ENCODE measurements around the gene MAGI1. TPM values are rescaled to one million over a fixed set of nuclear protein-coding genes. Genes with fewer than 3 reads are reported as not detected.

MAGI1 gene
- total and polyA plus RNA-seq, 2 donors (not counting 1 experiment from before 2014, with no cell fraction given) = 0.10 to 0.22 TPM

DNA sequence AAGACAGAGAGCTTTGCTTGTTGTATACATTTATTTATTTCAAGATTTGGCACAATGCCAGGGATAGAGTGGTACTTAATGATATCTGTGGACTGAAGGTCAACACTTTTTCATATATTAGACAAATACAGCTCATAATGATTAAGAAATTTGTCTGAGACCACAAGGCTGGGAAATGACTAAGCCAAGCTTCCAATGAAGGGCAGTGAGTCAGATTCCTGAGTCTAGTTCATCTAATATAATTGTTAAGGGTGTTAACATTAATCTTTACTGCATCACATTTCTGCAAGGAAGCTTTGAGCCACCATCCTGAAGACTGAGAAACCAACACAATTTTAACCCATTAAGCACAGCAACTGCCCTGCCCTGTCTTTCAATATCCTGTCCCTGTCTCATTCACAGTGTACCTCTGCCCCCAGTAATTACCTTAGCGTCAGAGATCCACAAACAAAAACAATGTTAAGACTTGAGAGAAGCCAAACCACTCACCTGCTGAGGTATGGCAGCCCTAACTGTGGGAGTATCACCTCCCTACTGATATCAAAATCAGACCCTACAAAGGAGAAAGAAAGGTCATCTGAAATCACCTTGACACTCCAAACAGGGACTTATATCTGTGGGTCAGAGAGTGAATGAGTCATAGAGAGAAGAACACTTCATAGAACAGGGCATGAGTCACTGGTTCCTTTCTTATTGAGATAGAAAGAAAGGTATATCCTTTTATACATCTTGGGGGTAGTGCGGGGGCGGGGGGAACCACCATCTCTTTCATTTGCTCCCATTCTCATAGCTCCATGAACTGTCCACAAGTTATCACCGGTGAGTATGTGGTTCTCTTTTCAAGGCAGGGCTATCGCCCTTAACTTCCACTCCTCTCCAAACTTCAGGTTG lies 74.7 kb downstream of the MAGI1 start:
- Mint-ChIP-seq H3K27ac (no peak overlapping the region), H3K4me3 (no peak overlapping the region), H3K27me3 (no peaks in the 10 kb centered on the region), H3K4me1 (no peaks in the 10 kb centered on the region), H3K9me3 (ENCODE audit: insufficient read depth) (peaks cover 1% of the 10 kb centered on the region)
- ATAC-seq (ENCODE audit: low read depth) = no peak
- no peaks in the 10 kb centered on the region for H3K79me2 ChIP-seq (ENCODE audit: control insufficient read depth, insufficient read depth, low read length)
- POLR2A ChIA-PET = no interaction called here
- no peak overlapping the region for H3K9ac ChIP-seq (ENCODE audit: low read length)
- no peaks in the 10 kb centered on the region for H3K27me3 ChIP-seq (replicated peaks in 1 of 4; ENCODE audit: control extremely low read depth in 1 of 4, control insufficient read depth in 3 of 4, insufficient read depth in 4 of 4, low read length in 3 of 4)
- H2AFZ ChIP-seq (ENCODE audit: insufficient read depth, low read depth, low read length, poor library complexity, severe bottlenecking) = no peak overlapping the region
- intact Hi-C loops (cut with micrococcal nuclease) = no loop called here
- no peaks in the 10 kb centered on the region for H3K36me3 ChIP-seq (replicated peaks in 1 of 2; ENCODE audit: control extremely low read depth in 1 of 2, control insufficient read depth in 1 of 2, extremely low read depth in 1 of 2, insufficient read depth in 2 of 2, low read length in 1 of 2)
- DNase-seq = no peak
- no peaks in the 10 kb centered on the region for H4K20me1 ChIP-seq (ENCODE audit: control insufficient read depth, insufficient read depth, low read length, poor library complexity, severe bottlenecking)
- H3K9me3 ChIP-seq (ENCODE audit: control extremely low read depth in 1 of 3, control insufficient read depth in 2 of 3, insufficient read depth in 1 of 3, low read length in 2 of 3) = no peaks in the 10 kb centered on the region
- no peak overlapping the region for H3K4me3 ChIP-seq (ENCODE audit: control extremely low read depth in 1 of 5, extremely low read depth in 1 of 5, insufficient read depth in 1 of 5, low read depth in 2 of 5, low read length in 4 of 5)
- CTCF ChIA-PET = no interaction called here
- TF ChIP-seq, protein P1, sequence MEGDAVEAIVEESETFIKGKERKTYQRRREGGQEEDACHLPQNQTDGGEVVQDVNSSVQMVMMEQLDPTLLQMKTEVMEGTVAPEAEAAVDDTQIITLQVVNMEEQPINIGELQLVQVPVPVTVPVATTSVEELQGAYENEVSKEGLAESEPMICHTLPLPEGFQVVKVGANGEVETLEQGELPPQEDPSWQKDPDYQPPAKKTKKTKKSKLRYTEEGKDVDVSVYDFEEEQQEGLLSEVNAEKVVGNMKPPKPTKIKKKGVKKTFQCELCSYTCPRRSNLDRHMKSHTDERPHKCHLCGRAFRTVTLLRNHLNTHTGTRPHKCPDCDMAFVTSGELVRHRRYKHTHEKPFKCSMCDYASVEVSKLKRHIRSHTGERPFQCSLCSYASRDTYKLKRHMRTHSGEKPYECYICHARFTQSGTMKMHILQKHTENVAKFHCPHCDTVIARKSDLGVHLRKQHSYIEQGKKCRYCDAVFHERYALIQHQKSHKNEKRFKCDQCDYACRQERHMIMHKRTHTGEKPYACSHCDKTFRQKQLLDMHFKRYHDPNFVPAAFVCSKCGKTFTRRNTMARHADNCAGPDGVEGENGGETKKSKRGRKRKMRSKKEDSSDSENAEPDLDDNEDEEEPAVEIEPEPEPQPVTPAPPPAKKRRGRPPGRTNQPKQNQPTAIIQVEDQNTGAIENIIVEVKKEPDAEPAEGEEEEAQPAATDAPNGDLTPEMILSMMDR (IDR thresholded peaks at IDR 0.05) = no peak
- TF ChIP-seq EZH2 (IDR thresholded peaks at IDR 0.05; ENCODE audit: borderline replicate concordance, insufficient read depth, low read depth, low read length, poor library complexity, severe bottlenecking) = no peak
- 84% methylated on average over 3 of the region's 5 CpGs for WGBS (ENCODE audit: insufficient coverage)
- no peak overlapping the region for H3K27ac ChIP-seq (ENCODE audit: low read length in 2 of 2)
- no peak overlapping the region for H3K4me2 ChIP-seq (replicated peaks; ENCODE audit: low read depth, low read length, poor library complexity, severe bottlenecking)
- H3K4me1 ChIP-seq (ENCODE audit: control insufficient read depth in 2 of 2, insufficient read depth in 2 of 2, low read length in 2 of 2) = no peaks in the 10 kb centered on the region

DNA sequence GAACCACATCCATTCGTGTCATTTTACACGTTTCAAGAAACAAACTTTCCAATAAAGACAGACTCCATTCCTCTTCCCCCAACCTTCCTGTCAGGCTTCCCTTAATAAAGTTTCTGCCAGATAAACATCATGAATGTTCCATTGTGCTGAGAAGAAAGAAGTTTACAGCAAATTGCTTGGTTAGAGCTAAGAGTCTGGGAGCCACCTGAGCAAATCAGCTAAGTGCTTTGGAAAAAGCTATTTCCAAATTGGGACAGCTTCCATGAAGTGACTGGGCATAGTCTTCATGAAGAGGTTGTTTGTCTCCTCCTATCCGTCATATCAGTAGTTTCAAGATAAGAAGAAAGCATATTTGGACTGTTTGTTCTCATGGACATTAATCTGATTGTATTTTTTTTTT lies 77.0 kb downstream of the MAGI1 start:
- H3K27ac ChIP-seq (ENCODE audit: low read length in 2 of 2) = no peak overlapping the region
- TF ChIP-seq EZH2 (IDR thresholded peaks at IDR 0.05; ENCODE audit: borderline replicate concordance, insufficient read depth, low read depth, low read length, poor library complexity, severe bottlenecking) = no peak
- TF ChIP-seq, protein P1 (IDR thresholded peaks at IDR 0.05) = no peak
- ATAC-seq (ENCODE audit: low read depth) (no peak), DNase-seq (no peak)
- Mint-ChIP-seq H3K4me3 (no peak overlapping the region), H3K4me1 (no peaks in the 10 kb centered on the region), H3K27me3 (no peaks in the 10 kb centered on the region), H3K27ac (no peak overlapping the region), H3K9me3 (ENCODE audit: insufficient read depth) (peaks cover 2% of the 10 kb centered on the region)
- H3K9ac ChIP-seq (ENCODE audit: low read length) = no peak overlapping the region
- no peaks in the 10 kb centered on the region for H3K27me3 ChIP-seq (replicated peaks in 1 of 4; ENCODE audit: control extremely low read depth in 1 of 4, control insufficient read depth in 3 of 4, insufficient read depth in 4 of 4, low read length in 3 of 4)
- H3K79me2 ChIP-seq (ENCODE audit: control insufficient read depth, insufficient read depth, low read length) = no peaks in the 10 kb centered on the region
- no peak overlapping the region for H3K4me2 ChIP-seq (replicated peaks; ENCODE audit: low read depth, low read length, poor library complexity, severe bottlenecking)
- H3K36me3 ChIP-seq (replicated peaks in 1 of 2; ENCODE audit: control extremely low read depth in 1 of 2, control insufficient read depth in 1 of 2, extremely low read depth in 1 of 2, insufficient read depth in 2 of 2, low read length in 1 of 2) = no peaks in the 10 kb centered on the region
- POLR2A ChIA-PET = interaction anchor here (0.8 kb wide), 1 partner anchor 10 kb away, joined by 6 read pairs; no protein-coding TSS in a partner anchor
- CTCF ChIA-PET = no interaction called here
- WGBS (ENCODE audit: insufficient coverage) = 6% methylated on average over 2 of the region's 3 CpGs
- H3K4me1 ChIP-seq (ENCODE audit: control insufficient read depth in 2 of 2, insufficient read depth in 2 of 2, low read length in 2 of 2) = no peaks in the 10 kb centered on the region
- no peak overlapping the region for H3K4me3 ChIP-seq (ENCODE audit: control extremely low read depth in 1 of 5, extremely low read depth in 1 of 5, insufficient read depth in 1 of 5, low read depth in 2 of 5, low read length in 4 of 5)
- intact Hi-C loops (cut with micrococcal nuclease) = no loop called here
- H4K20me1 ChIP-seq (ENCODE audit: control insufficient read depth, insufficient read depth, low read length, poor library complexity, severe bottlenecking) = no peaks in the 10 kb centered on the region
- H2AFZ ChIP-seq (ENCODE audit: insufficient read depth, low read depth, low read length, poor library complexity, severe bottlenecking) = no peak overlapping the region
- no peaks in the 10 kb centered on the region for H3K9me3 ChIP-seq (ENCODE audit: control extremely low read depth in 1 of 3, control insufficient read depth in 2 of 3, insufficient read depth in 1 of 3, low read length in 2 of 3)
